Bronchial epithelial cell (primary cell): Measurements from ENCODE around the gene GRK1. TPM values are rescaled to one million over a fixed set of nuclear protein-coding genes. Genes with fewer than 3 reads are reported as not detected.
"Not testable (repeated sequence)": the region's sequence is repeated elsewhere in the genome, so short reads cannot be mapped to it uniquely, and the experiment has no call there.

ENCODE experiments used
- DNase-seq: peaks from one replicate; pipeline ENCODE4 v3.0.0-alpha.2; 2010; ENCODE audit warnings: low read depth
- FAIRE-seq: peaks from 2 replicates; lab custom pipeline; 2011; peaks lifted over from hg19 to GRCh38; lab: Jason Lieb, UNC
- H3K27me3 ChIP-seq: 2 replicates; pipeline ENCODE4 v1.5.1; 2011; ENCODE audit warnings: low read length; ENCODE audit not compliant: control insufficient read depth, insufficient read depth
- H3K36me3 ChIP-seq: 2 replicates; pipeline ENCODE4 v1.5.1; 2011; ENCODE audit warnings: low read length; ENCODE audit not compliant: control insufficient read depth, insufficient read depth
- H3K4me3 ChIP-seq: 2 replicates; pipeline ENCODE4 v1.5.1; 2011; ENCODE audit warnings: mild to moderate bottlenecking, low read depth, low read length, control low read depth
- CTCF ChIP-seq: IDR thresholded peaks from 2 replicates; pipeline ENCODE4 v1.5.1; 2011; ENCODE audit warnings: mild to moderate bottlenecking, moderate library complexity, low read length, control low read depth, inconsistent platforms; ENCODE audit not compliant: insufficient read depth, severe bottlenecking
- total RNA-seq: library from RNA; depleted of rRNA; stranded (reverse); fragments of >200 nt; gene quantifications from 2 replicates; pipeline ENCODE4 v1.2.1, GENCODE V29; 2014

GRK1 gene
- total RNA-seq, 1 donor from 2014 or later: not detected

DNA sequence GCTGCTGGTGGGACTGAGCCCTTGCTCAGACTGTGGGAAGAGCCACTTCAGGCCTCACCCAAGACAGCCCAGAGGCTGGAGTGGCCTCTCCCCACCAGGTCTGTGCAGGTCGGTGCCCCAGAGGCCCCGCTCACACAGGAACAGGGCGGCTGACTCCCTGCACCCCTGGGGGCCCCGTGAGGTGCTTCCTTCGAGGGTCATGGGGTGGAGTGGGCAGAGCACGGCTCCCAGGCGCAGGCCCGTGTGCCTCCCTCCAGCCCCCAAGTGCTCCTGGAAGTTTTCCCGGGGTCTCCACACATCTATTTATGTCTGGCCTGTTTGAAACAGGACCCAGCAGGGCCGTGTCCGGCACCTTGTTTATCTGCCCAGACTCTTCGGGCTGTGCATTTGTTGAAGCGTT lies 82.5 kb downstream of the GRK1 start:
- DNase-seq: no peak
- FAIRE-seq: no peak
- no peak for TF ChIP-seq CTCF
- H3K4me3 ChIP-seq: no peak overlapping the region
- H3K27me3 ChIP-seq: no peaks in the 10 kb centered on the region
- no peaks in the 10 kb centered on the region for H3K36me3 ChIP-seq

- Histone ChIP-seq H3K4me3 (no peak overlapping the region), H3K27me3 (no peaks in the 10 kb centered on the region), H3K36me3 (no peaks in the 10 kb centered on the region)
- TF ChIP-seq CTCF: no peak
- FAIRE-seq: no peak
- no peak for DNase-seq
These were observed 82.9 kb downstream of the GRK1 start for GRCh38 chr13:113749967-113750366.

GRCh38 chr13:113750554-113751399 lies 83.8 kb downstream of the GRK1 start:
- DNase-seq (no peak), FAIRE-seq (peak; percentile 100)
- no peak overlapping the region for H3K4me3 ChIP-seq
- H3K27me3 ChIP-seq: no peaks in the 10 kb centered on the region
- TF ChIP-seq CTCF: no peak
- H3K36me3 ChIP-seq: no peaks in the 10 kb centered on the region

DNA sequence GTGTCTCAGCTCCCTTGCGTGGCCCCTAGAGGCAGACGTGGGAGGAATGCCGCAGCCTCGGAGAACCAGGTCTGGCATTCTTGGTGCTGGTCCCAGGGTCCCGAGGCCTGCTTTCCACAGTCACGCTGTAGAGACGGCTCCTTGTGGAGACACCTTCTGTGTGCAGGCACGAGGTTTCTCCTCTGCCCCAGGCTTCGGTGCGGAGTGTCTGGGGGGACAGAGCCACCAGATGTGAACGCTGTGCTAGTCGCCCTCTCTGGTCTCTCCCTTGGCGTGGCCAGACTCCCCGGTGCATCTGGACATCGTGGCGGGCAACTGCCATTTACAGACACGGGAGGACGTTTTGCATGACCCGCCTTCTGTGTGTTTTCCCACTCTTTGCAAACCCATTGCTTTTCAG lies 84.5 kb downstream of the GRK1 start:
- no peak for TF ChIP-seq CTCF
- DNase-seq (no peak), FAIRE-seq (no peak)
- no peaks in the 10 kb centered on the region for H3K36me3 ChIP-seq
- no peak overlapping the region for H3K4me3 ChIP-seq
- no peaks in the 10 kb centered on the region for H3K27me3 ChIP-seq

GRCh38 chr13:113752211-113752986 lies 85.4 kb downstream of the GRK1 start:
- not testable (repeated sequence) for DNase-seq, FAIRE-seq, H3K36me3 ChIP-seq

DNA sequence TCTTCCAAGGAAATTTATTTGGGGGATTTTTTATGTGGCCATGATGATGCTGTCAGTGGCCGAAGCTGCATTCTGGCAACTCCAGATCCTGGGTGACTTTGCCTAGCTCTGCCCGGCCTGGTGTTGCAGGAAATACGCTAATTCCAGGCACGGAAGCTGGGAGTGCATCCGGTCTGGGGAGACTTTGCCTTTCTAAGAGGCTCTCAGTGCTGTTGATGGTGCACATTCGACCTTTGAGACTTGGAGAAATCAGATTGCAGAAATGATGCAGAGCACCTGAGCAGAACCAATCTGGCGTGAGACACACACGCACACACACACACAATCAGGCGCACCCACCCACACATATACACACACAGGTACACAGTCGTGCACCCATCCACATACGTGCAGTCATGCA lies 86.2 kb downstream of the GRK1 start:
- no peak for DNase-seq
- no peak for FAIRE-seq

More at GRCh38 chr13:113752211-113752986, 85.4 kb downstream of the GRK1 start:
- H3K27me3 ChIP-seq, H3K4me3 ChIP-seq: not testable (repeated sequence)

More for the DNA sequence above, 86.2 kb downstream of the GRK1 start:
- H3K27me3 ChIP-seq: no peaks in the 10 kb centered on the region
- no peak overlapping the region for H3K4me3 ChIP-seq
- H3K36me3 ChIP-seq: no peaks in the 10 kb centered on the region
- TF ChIP-seq CTCF: no peak
